Measurements from ENCODE around the gene SEMA4D. TPM values are rescaled to one million over a fixed set of nuclear protein-coding genes. Genes with fewer than 3 reads are reported as not detected.

The SEMA4D gene
- total RNA-seq, 1 donor from 2014 or later, result 79.7 TPM

DNA sequence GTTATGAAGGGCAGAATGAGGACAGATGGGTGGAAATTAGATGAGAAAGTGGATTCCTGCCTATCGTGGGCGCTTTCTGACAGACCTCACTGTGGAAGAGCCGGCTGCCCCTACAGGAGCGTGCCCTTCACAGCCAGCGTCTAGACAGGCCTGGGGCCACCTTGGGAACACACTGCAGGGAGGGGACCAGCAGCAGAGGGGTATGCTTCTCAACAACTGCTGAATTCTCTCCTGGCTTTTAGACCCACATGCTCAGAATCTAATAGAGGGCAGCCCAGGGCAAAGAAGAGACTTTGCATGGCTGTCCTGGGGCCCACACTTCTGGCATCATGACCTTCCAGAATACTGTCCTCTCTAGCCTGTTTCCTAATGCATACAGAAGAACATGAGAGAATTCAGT, 2.1 kb upstream of the SEMA4D start:
- H3K4me1 Mint-ChIP-seq, result peaks cover 65% of the 10 kb centered on the region

DNA sequence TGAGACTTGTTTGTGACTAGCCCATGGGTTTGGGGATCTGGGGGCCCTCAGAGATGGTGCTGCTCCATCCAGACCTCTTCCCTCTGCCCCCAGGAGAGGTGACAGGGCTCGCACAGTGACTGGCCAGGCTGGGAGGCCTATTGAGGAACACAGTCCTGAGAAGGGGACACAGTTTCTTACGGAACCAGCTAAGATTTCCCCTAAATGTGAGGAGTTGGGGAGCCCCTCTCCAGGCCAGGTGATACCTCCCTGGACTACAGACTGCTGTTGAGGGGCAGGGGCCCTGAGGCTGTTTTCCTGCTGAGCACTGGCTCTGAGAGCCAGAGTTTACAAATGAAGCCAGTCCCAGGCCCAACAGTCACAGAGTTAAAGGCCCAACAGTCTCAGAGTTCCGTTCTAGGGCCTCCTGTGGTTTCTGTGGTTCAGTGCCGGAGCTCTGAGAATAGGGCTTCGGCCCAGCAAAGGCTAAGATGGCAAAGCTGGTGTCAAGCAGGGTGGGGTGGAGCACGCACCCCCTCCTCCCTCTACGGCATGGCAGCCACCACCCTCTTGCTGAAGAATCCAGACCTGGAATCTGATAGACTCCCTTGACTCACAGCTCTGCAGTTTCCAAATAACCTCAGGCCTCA, 1.1 kb upstream of the SEMA4D start:
- Mint-ChIP-seq H3K27ac (peak overlapping the region; percentile 91), H3K36me3 (ENCODE audit: low read depth) (peaks cover 2% of the 10 kb centered on the region), H3K4me1 (peaks cover 74% of the 10 kb centered on the region), H3K27me3 (no peaks in the 10 kb centered on the region), H3K4me3 (peak overlapping the region; percentile 92), H3K9me3 (no peaks in the 10 kb centered on the region)
- peak; percentile 68 for ATAC-seq (ENCODE audit: low read depth)
- ChIA-PET POLR2A (interaction anchor here (0.7 to 1.7 kb wide), 12 partner anchors 9 to 459 kb away, joined by 3 to 11 read pairs (median 4); no protein-coding TSS in a partner anchor), CTCF (interaction anchor here (0.8 to 2.0 kb wide), 2 partner anchors 43 to 50 kb away, joined by 3 to 11 read pairs; no protein-coding TSS in a partner anchor)
- intact Hi-C loops (cut with micrococcal nuclease), result loop anchor here (1.0 to 5.0 kb wide), 6 partner anchors 8 to 72 kb away; no protein-coding TSS in a partner anchor
- peak; percentile 35 for DNase-seq
- TF ChIP-seq, protein P1, sequence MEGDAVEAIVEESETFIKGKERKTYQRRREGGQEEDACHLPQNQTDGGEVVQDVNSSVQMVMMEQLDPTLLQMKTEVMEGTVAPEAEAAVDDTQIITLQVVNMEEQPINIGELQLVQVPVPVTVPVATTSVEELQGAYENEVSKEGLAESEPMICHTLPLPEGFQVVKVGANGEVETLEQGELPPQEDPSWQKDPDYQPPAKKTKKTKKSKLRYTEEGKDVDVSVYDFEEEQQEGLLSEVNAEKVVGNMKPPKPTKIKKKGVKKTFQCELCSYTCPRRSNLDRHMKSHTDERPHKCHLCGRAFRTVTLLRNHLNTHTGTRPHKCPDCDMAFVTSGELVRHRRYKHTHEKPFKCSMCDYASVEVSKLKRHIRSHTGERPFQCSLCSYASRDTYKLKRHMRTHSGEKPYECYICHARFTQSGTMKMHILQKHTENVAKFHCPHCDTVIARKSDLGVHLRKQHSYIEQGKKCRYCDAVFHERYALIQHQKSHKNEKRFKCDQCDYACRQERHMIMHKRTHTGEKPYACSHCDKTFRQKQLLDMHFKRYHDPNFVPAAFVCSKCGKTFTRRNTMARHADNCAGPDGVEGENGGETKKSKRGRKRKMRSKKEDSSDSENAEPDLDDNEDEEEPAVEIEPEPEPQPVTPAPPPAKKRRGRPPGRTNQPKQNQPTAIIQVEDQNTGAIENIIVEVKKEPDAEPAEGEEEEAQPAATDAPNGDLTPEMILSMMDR (IDR thresholded peaks at IDR 0.05), result no peak

More for the DNA sequence above, 2.1 kb upstream of the SEMA4D start:
- Mint-ChIP-seq H3K27me3 (no peaks in the 10 kb centered on the region), H3K36me3 (ENCODE audit: low read depth) (peaks cover 2% of the 10 kb centered on the region), H3K27ac (no peak overlapping the region), H3K4me3 (no peak overlapping the region), H3K9me3 (no peaks in the 10 kb centered on the region)
- ATAC-seq (ENCODE audit: low read depth) (no peak), DNase-seq (no peak)
- ChIA-PET CTCF (interaction anchor here (2.0 kb wide), 1 partner anchor 49 kb away, joined by 11 read pairs; no protein-coding TSS in a partner anchor), POLR2A (interaction anchor here (0.7 to 1.1 kb wide), 2 partner anchors 22 to 25 kb away, joined by 3 read pairs; no protein-coding TSS in a partner anchor)
- intact Hi-C loops (cut with micrococcal nuclease), result no loop called here
- TF ChIP-seq, protein P1 (IDR thresholded peaks at IDR 0.05), result no peak

DNA sequence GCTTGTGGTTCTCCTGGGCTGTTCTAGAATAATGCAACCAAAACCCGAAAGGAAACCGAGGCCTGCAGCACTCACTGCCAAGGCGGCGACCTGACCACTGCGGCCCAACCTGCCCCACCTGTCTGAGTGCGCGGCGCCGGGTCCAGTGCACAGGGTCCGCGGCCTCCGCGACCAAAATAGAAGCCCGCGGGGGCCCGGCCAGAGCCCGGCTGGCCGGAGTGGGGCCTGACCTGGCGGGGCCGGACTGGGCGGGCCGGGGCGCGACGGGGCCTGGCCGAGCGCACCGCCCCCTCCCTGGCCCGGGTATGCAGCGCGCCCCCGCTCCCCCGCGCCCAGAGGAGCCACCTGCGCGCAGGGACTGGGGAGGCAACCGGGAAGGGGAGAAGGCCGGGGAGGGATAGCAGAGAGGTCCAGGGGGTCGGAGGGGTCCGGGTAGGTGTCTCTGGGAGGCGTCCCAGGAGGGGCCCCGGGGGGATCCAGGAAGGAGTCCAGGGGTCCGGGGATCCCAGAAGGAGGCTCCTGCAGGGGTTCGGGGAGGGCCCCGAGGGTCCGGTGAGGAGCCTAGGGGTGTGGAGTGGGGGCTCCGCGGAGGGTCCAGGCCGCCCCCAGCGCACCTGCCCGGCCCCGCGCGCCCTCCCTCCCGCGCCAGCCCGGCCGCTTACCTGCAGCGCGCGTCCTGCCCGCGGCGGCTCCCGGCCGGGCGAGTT, 503 bp downstream of the SEMA4D start:
- no peaks in the 10 kb centered on the region for H3K27me3 Mint-ChIP-seq
- intact Hi-C loops (cut with micrococcal nuclease), result loop anchor here (2.0 to 5.0 kb wide), 2 partner anchors 70 to 97 kb away; no protein-coding TSS in a partner anchor
- ATAC-seq (ENCODE audit: low read depth) (peak; percentile 3), DNase-seq (peak; percentile 26)
- POLR2A ChIA-PET, result interaction anchor here (1.2 to 2.4 kb wide), 3 partner anchors 13 to 32 kb away, joined by 4 to 15 read pairs (median 4); no protein-coding TSS in a partner anchor
- H3K27ac Mint-ChIP-seq, result peak overlapping the region; percentile 78
- CTCF ChIA-PET, result interaction anchor here (0.9 to 1.4 kb wide), 3 partner anchors 10 to 87 kb away, joined by 3 to 4 read pairs (median 3); no protein-coding TSS in a partner anchor
- TF ChIP-seq, protein P1 (IDR thresholded peaks at IDR 0.05), result no peak
- H3K9me3 Mint-ChIP-seq, result no peaks in the 10 kb centered on the region
- peaks cover 79% of the 10 kb centered on the region for H3K4me1 Mint-ChIP-seq
- peak overlapping the region; percentile 85 for H3K4me3 Mint-ChIP-seq
- H3K36me3 Mint-ChIP-seq (ENCODE audit: low read depth), result peaks cover 3% of the 10 kb centered on the region

GRCh38 chr9:89496645-89497256, 1.2 kb downstream of the SEMA4D start:
- Mint-ChIP-seq H3K9me3 (no peaks in the 10 kb centered on the region), H3K4me3 (peak overlapping the region; percentile 85), H3K4me1 (peaks cover 82% of the 10 kb centered on the region), H3K27me3 (no peaks in the 10 kb centered on the region), H3K27ac (peak overlapping the region; percentile 78), H3K36me3 (ENCODE audit: low read depth) (peaks cover 6% of the 10 kb centered on the region)
- ChIA-PET POLR2A (interaction anchor here (1.2 to 2.4 kb wide), 3 partner anchors 12 to 32 kb away, joined by 4 to 15 read pairs (median 4); no protein-coding TSS in a partner anchor), CTCF (interaction anchor here (0.9 to 1.4 kb wide), 3 partner anchors 10 to 86 kb away, joined by 3 to 4 read pairs (median 3); no protein-coding TSS in a partner anchor)
- intact Hi-C loops (cut with micrococcal nuclease), result loop anchor here (2.0 to 5.0 kb wide), 2 partner anchors 69 to 96 kb away; no protein-coding TSS in a partner anchor
- DNase-seq (no peak), ATAC-seq (ENCODE audit: low read depth) (peak; percentile 48)
- TF ChIP-seq, protein P1 (IDR thresholded peaks at IDR 0.05), result no peak

All from activated B cell treated with CpG ODN at 0.5 μM for 24 hours (primary cell).